Measurements from ENCODE around the gene PLXNB1.

The PLXNB1 gene

GRCh38 chr3:48469046-48469915 lies 39.4 kb upstream of the PLXNB1 start:
- no peak for DNase-seq (ENCODE audit: low read depth)
- no peak overlapping the region for H3K4me3 ChIP-seq (ENCODE audit: low read depth, low read length)
- TF ChIP-seq CTCF (IDR thresholded peaks at IDR 0.05; ENCODE audit: low read depth, low read length) = no peak
- TF ChIP-seq MYC (IDR thresholded peaks at IDR 0.05; ENCODE audit: low read depth, low read length) = no peak
- TF ChIP-seq POLR2A (IDR thresholded peaks at IDR 0.05; ENCODE audit: extremely low read depth, insufficient read length) = no peak
- TF ChIP-seq MAX (IDR thresholded peaks at IDR 0.05; ENCODE audit: low read depth, low read length) = no peak

- TF ChIP-seq CTCF (IDR thresholded peaks at IDR 0.05; ENCODE audit: low read depth, low read length) (no peak), POLR2A (IDR thresholded peaks at IDR 0.05; ENCODE audit: extremely low read depth, insufficient read length) (no peak), MAX (IDR thresholded peaks at IDR 0.05; ENCODE audit: low read depth, low read length) (no peak), MYC (IDR thresholded peaks at IDR 0.05; ENCODE audit: low read depth, low read length) (no peak)
- DNase-seq (ENCODE audit: low read depth) = no peak
- H3K4me3 ChIP-seq (ENCODE audit: low read depth, low read length) = no peak overlapping the region
These were observed 38.4 kb upstream of the PLXNB1 start for GRCh38 chr3:48468329-48468731.

GRCh38 chr3:48467473-48468267 lies 37.8 kb upstream of the PLXNB1 start:
- no peak for DNase-seq (ENCODE audit: low read depth)
- TF ChIP-seq CTCF (IDR thresholded peaks at IDR 0.05; ENCODE audit: low read depth, low read length) (no peak), MAX (IDR thresholded peaks at IDR 0.05; ENCODE audit: low read depth, low read length) (no peak), MYC (IDR thresholded peaks at IDR 0.05; ENCODE audit: low read depth, low read length) (no peak), POLR2A (IDR thresholded peaks at IDR 0.05; ENCODE audit: extremely low read depth, insufficient read length) (no peak)
- H3K4me3 ChIP-seq (ENCODE audit: low read depth, low read length) = peak overlapping the region; percentile 69

- TF ChIP-seq MYC (IDR thresholded peaks at IDR 0.05; ENCODE audit: low read depth, low read length) (no peak), MAX (IDR thresholded peaks at IDR 0.05; ENCODE audit: low read depth, low read length) (no peak), CTCF (IDR thresholded peaks at IDR 0.05; ENCODE audit: low read depth, low read length) (no peak), POLR2A (IDR thresholded peaks at IDR 0.05; ENCODE audit: extremely low read depth, insufficient read length) (no peak)
- no peak for DNase-seq (ENCODE audit: low read depth)
- H3K4me3 ChIP-seq (ENCODE audit: low read depth, low read length) = peak overlapping the region; percentile 69
These were observed 37.2 kb upstream of the PLXNB1 start for GRCh38 chr3:48467110-48467454.

- peak; percentile 48 for DNase-seq (ENCODE audit: low read depth)
- TF ChIP-seq MAX (IDR thresholded peaks at IDR 0.05; ENCODE audit: low read depth, low read length) (no peak), CTCF (IDR thresholded peaks at IDR 0.05; ENCODE audit: low read depth, low read length) (no peak), MYC (IDR thresholded peaks at IDR 0.05; ENCODE audit: low read depth, low read length) (no peak), POLR2A (IDR thresholded peaks at IDR 0.05; ENCODE audit: extremely low read depth, insufficient read length) (no peak)
- H3K4me3 ChIP-seq (ENCODE audit: low read depth, low read length) = peak overlapping the region; percentile 69
These were observed 36.7 kb upstream of the PLXNB1 start for GRCh38 chr3:48466386-48467109.
